OCI-LY1 (cell line): ENCODE results near the gene ISG20.

ENCODE experiments used
- H2AFZ ChIP-seq: fragments of 200-600 bp; sonication (generic), shearing (Covaris generic); 2 replicates; pipeline ENCODE4 v1.6.0; 2014; ENCODE audit warnings: antibody characterized with exemption, mild to moderate bottlenecking, low read length
- H3F3A ChIP-seq: fragments of 200-600 bp; sonication (generic), shearing (Covaris generic); 2 replicates; pipeline ENCODE4 v1.6.0; 2014; ENCODE audit warnings: mild to moderate bottlenecking, antibody characterized with exemption, low read length, moderate library complexity; ENCODE audit not compliant: insufficient read depth
- H3K27ac ChIP-seq: fragments of 200-600 bp; sonication (generic); 2 replicates; pipeline ENCODE4 v1.5.1; 2014; ENCODE audit warnings: low read length, mixed run types, mild to moderate bottlenecking, low read depth; ENCODE audit not compliant: poor library complexity, severe bottlenecking
- H3K27me3 ChIP-seq: fragments of 200-600 bp; sonication (generic); 2 replicates; pipeline ENCODE4 v1.6.0; 2014; ENCODE audit warnings: antibody characterized with exemption, mild to moderate bottlenecking, low read length, moderate library complexity; ENCODE audit not compliant: insufficient read depth
- H3K36me3 ChIP-seq: fragments of 200-600 bp; sonication (generic); 2 replicates; pipeline ENCODE4 v1.6.1; 2014; ENCODE audit warnings: mild to moderate bottlenecking, antibody characterized with exemption, low read length, moderate library complexity, mixed read lengths; ENCODE audit not compliant: insufficient read depth
- H3K4me1 ChIP-seq: fragments of 200-600 bp; sonication (generic); 2 replicates; pipeline ENCODE4 v1.5.1; 2014; ENCODE audit warnings: mild to moderate bottlenecking, low read length, moderate library complexity; ENCODE audit not compliant: insufficient read depth, severe bottlenecking
- H3K4me2 ChIP-seq: fragments of 200-600 bp; sonication (generic), shearing (Covaris generic); 2 replicates; pipeline ENCODE4 v1.6.1; 2014; ENCODE audit warnings: low read length
- H3K4me3 ChIP-seq: fragments of 200-600 bp; sonication (generic); 2 replicates; pipeline ENCODE4 v1.5.1; 2014; ENCODE audit warnings: low read length, low read depth, mild to moderate bottlenecking, mixed read lengths; ENCODE audit not compliant: poor library complexity, severe bottlenecking
- H3K79me2 ChIP-seq: fragments of 200-600 bp; shearing (Covaris generic); 2 replicates; pipeline ENCODE4 v1.6.1; 2016; ENCODE audit warnings: mixed run types, low read length, mixed read lengths; ENCODE audit not compliant: insufficient read depth
- H3K9ac ChIP-seq: fragments of 200-600 bp; sonication (generic), shearing (Covaris generic); 2 replicates; pipeline ENCODE4 v1.6.1; 2014; ENCODE audit warnings: mild to moderate bottlenecking, low read length, mixed read lengths
- H3K9me2 ChIP-seq: fragments of 200-600 bp; sonication (generic), shearing (Covaris generic); 2 replicates; pipeline ENCODE4 v1.6.1; 2014; ENCODE audit warnings: low read depth, mild to moderate bottlenecking, low read length, mixed read lengths
- H3K9me3 ChIP-seq: fragments of 200-600 bp; shearing (Covaris generic); 2 replicates; pipeline ENCODE4 v1.6.1; 2014; ENCODE audit warnings: low read length, mixed read lengths
- H4K20me1 ChIP-seq: fragments of 200-600 bp; sonication (generic), shearing (Covaris generic); 2 replicates; pipeline ENCODE4 v1.6.0; 2016; ENCODE audit warnings: mild to moderate bottlenecking, low read length; ENCODE audit not compliant: insufficient read depth
- CTCF ChIP-seq: fragments of 200-600 bp; sonication (generic), shearing (Covaris generic); IDR thresholded peaks from 2 replicates; pipeline ENCODE4 v1.5.1; 2017; ENCODE audit warnings: mild to moderate bottlenecking, antibody characterized with exemption, low read length, moderate library complexity, mixed read lengths
- EZH2 ChIP-seq: fragments of 200-600 bp; sonication (generic), shearing (Covaris generic); IDR thresholded peaks from 2 replicates; pipeline ENCODE4 v1.8.0; 2017; ENCODE audit warnings: borderline replicate concordance, mixed run types, mild to moderate bottlenecking, antibody characterized with exemption, low read length, moderate library complexity, mixed read lengths

The ISG20 gene

GRCh38 chr15:88645171-88646087, 6.6 kb downstream of the ISG20 start:
- TF ChIP-seq CTCF (no peak), EZH2 (no peak)
- Histone ChIP-seq H3K27ac (no peak overlapping the region), H3K79me2 (no peaks in the 10 kb centered on the region), H3K4me1 (peaks cover 54% of the 10 kb centered on the region), H3F3A (no peaks in the 10 kb centered on the region), H3K9ac (no peak overlapping the region), H3K9me3 (no peaks in the 10 kb centered on the region), H3K4me2 (peak overlapping the region; percentile 25; the same call in 1 of the 2 replicates), H3K4me3 (no peak overlapping the region), H3K27me3 (no peaks in the 10 kb centered on the region), H3K9me2 (no peaks in the 10 kb centered on the region), H4K20me1 (no peaks in the 10 kb centered on the region), H2AFZ (no peak overlapping the region), H3K36me3 (peaks cover 10% of the 10 kb centered on the region)

- Histone ChIP-seq H3K4me3 (no peak overlapping the region), H3K79me2 (no peaks in the 10 kb centered on the region), H2AFZ (no peak overlapping the region), H3K4me1 (peaks cover 48% of the 10 kb centered on the region), H3K27me3 (no peaks in the 10 kb centered on the region), H4K20me1 (no peaks in the 10 kb centered on the region), H3K4me2 (no peak overlapping the region), H3K9ac (no peak overlapping the region), H3K36me3 (peaks cover 10% of the 10 kb centered on the region), H3F3A (no peaks in the 10 kb centered on the region), H3K27ac (no peak overlapping the region), H3K9me2 (no peaks in the 10 kb centered on the region), H3K9me3 (no peaks in the 10 kb centered on the region)
- no peak for TF ChIP-seq EZH2
- TF ChIP-seq CTCF, result no peak
These were observed 7.2 kb downstream of the ISG20 start for GRCh38 chr15:88646088-88646405.

GRCh38 chr15:88646951-88647350, 8.1 kb downstream of the ISG20 start:
- TF ChIP-seq EZH2 (no peak), CTCF (no peak)
- Histone ChIP-seq H3K79me2 (no peaks in the 10 kb centered on the region), H2AFZ (no peak overlapping the region), H4K20me1 (no peaks in the 10 kb centered on the region), H3K27me3 (no peaks in the 10 kb centered on the region), H3K9ac (no peak overlapping the region), H3K9me3 (no peaks in the 10 kb centered on the region), H3K4me2 (no peak overlapping the region), H3K4me3 (no peak overlapping the region), H3K9me2 (no peaks in the 10 kb centered on the region), H3K36me3 (peaks cover 10% of the 10 kb centered on the region), H3K4me1 (peaks cover 40% of the 10 kb centered on the region), H3F3A (no peaks in the 10 kb centered on the region), H3K27ac (no peak overlapping the region)
